ENCODE data around the gene TMEM95. TPM values are rescaled to one million over a fixed set of nuclear protein-coding genes. Genes with fewer than 3 reads are reported as not detected.
A peak's percentile ranks its signal among the peaks of the same experiment; 100 is the strongest.

TMEM95 gene
- total RNA-seq, 2 donors from 2014 or later: not detected

GRCh38 chr17:7312432-7313087, 42.4 kb upstream of the TMEM95 start:
- Mint-ChIP-seq H3K4me1 (peaks cover 28% of the 10 kb centered on the region), H3K9me3 (no peaks in the 10 kb centered on the region), H3K36me3 (ENCODE audit: low read depth) (peaks cover 56% of the 10 kb centered on the region), H3K27ac (peak overlapping the region; percentile 67), H3K27me3 (ENCODE audit: insufficient read depth) (no peaks in the 10 kb centered on the region), H3K4me3 (no peak overlapping the region)
- Histone ChIP-seq H3K36me3 (ENCODE audit: control insufficient read depth, insufficient read depth, low read length) (peaks cover 56% of the 10 kb centered on the region), H3K4me3 (ENCODE audit: low read length) (no peak overlapping the region), H3K9me3 (ENCODE audit: control insufficient read depth, low read length) (no peaks in the 10 kb centered on the region), H3K4me1 (ENCODE audit: control insufficient read depth, insufficient read depth, low read length) (peaks cover 5% of the 10 kb centered on the region), H3K9ac (ENCODE audit: extremely low read depth, low read length, poor library complexity, severe bottlenecking) (no peak overlapping the region), H3K27me3 (ENCODE audit: control insufficient read depth, insufficient read depth, low read length, poor library complexity, severe bottlenecking) (no peaks in the 10 kb centered on the region), H3K27ac (ENCODE audit: low read depth, low read length) (no peak overlapping the region)
- no peak for DNase-seq
- no peak for TF ChIP-seq CTCF (conservative IDR thresholded peaks at IDR 0.05)
- 80 to 98% methylated on average over 2 to 7 of the region's 7 CpGs for WGBS, 2 experiments (ENCODE audit: insufficient coverage in 1 of 2, insufficient read length in 1 of 2)

DNA sequence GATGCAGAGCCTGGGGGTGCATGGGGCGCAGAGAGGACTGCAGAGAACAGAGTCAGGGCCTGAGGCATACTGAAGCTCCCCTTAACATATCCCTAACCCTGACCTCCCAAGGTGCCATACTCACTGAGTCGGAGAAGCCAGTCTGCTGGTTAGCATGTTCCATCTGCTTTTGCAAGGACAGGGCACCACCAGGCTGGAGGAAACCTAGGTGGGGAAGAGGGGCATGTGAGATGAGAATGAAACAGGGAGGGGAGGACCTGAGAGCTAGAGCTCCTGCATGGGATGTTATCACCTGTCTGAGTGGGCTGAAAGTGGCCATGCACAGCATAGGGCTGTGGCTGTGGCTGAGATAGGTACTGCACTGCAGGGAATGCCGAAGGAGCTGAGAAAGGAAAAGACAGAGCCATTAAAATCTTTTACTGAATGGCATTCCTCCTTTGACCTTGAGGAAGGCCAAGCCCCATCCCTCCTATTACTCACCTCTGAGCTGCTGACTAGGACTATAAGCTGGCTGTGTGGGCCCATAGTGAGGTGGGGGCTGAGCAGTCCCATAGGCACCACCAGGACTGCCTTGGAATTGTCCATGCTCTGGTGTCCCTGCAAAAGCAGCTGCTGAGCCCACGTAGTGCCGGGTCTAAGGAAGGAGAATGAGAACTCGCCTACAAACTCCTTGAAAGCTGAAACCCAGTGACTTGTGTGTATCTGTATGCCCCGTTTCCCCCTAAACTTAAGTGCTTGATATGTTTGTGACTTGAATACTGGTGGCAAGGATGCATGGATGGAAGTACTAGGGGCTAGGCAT, 41.7 kb upstream of the TMEM95 start:
- Mint-ChIP-seq H3K9me3 (no peaks in the 10 kb centered on the region), H3K27ac (peak overlapping the region; percentile 67), H3K27me3 (ENCODE audit: insufficient read depth) (no peaks in the 10 kb centered on the region), H3K36me3 (ENCODE audit: low read depth) (peaks cover 62% of the 10 kb centered on the region), H3K4me3 (peak overlapping the region; percentile 72), H3K4me1 (peaks cover 28% of the 10 kb centered on the region)
- Histone ChIP-seq H3K9me3 (ENCODE audit: control insufficient read depth, low read length) (no peaks in the 10 kb centered on the region), H3K4me1 (ENCODE audit: control insufficient read depth, insufficient read depth, low read length) (peaks cover 5% of the 10 kb centered on the region), H3K4me3 (ENCODE audit: low read length) (no peak overlapping the region), H3K27ac (ENCODE audit: low read depth, low read length) (no peak overlapping the region), H3K27me3 (ENCODE audit: control insufficient read depth, insufficient read depth, low read length, poor library complexity, severe bottlenecking) (no peaks in the 10 kb centered on the region), H3K9ac (ENCODE audit: extremely low read depth, low read length, poor library complexity, severe bottlenecking) (no peak overlapping the region), H3K36me3 (ENCODE audit: control insufficient read depth, insufficient read depth, low read length) (peaks cover 60% of the 10 kb centered on the region)
- WGBS, 2 experiments (ENCODE audit: insufficient coverage in 1 of 2, insufficient read length in 1 of 2): 88 to 96% methylated on average over 6 to 7 of the region's 7 CpGs
- peak; percentile 57 for TF ChIP-seq CTCF (conservative IDR thresholded peaks at IDR 0.05)
- peak; percentile 84 for DNase-seq

GRCh38 chr17:7313890-7314718, 40.9 kb upstream of the TMEM95 start:
- peak overlapping the region; percentile 72 for H3K4me3 Mint-ChIP-seq
- H3K27ac ChIP-seq (ENCODE audit: low read depth, low read length): no peak overlapping the region
- H3K4me1 ChIP-seq (ENCODE audit: control insufficient read depth, insufficient read depth, low read length): peaks cover 5% of the 10 kb centered on the region
- no peak overlapping the region for H3K9ac ChIP-seq (ENCODE audit: extremely low read depth, low read length, poor library complexity, severe bottlenecking)
- H3K9me3 Mint-ChIP-seq: no peaks in the 10 kb centered on the region
- no peaks in the 10 kb centered on the region for H3K9me3 ChIP-seq (ENCODE audit: control insufficient read depth, low read length)
- peaks cover 66% of the 10 kb centered on the region for H3K36me3 Mint-ChIP-seq (ENCODE audit: low read depth)
- H3K4me1 Mint-ChIP-seq: peaks cover 23% of the 10 kb centered on the region
- H3K27me3 Mint-ChIP-seq (ENCODE audit: insufficient read depth): no peaks in the 10 kb centered on the region
- no peak for TF ChIP-seq CTCF (conservative IDR thresholded peaks at IDR 0.05)
- no peaks in the 10 kb centered on the region for H3K27me3 ChIP-seq (ENCODE audit: control insufficient read depth, insufficient read depth, low read length, poor library complexity, severe bottlenecking)
- no peak for DNase-seq
- peak overlapping the region; percentile 85 for H3K4me3 ChIP-seq (ENCODE audit: low read length)
- H3K36me3 ChIP-seq (ENCODE audit: control insufficient read depth, insufficient read depth, low read length): peaks cover 68% of the 10 kb centered on the region
- peak overlapping the region; percentile 67 for H3K27ac Mint-ChIP-seq
- 48 to 80% methylated on average over 5 to 9 of the region's 9 CpGs for WGBS, 2 experiments (ENCODE audit: insufficient coverage in 1 of 2, insufficient read length in 1 of 2)
